SK-MEL-5 (cell line): ENCODE results near the gene PRMT2. TPM values are rescaled to one million over a fixed set of nuclear protein-coding genes. Genes with fewer than 3 reads are reported as not detected.

Experiments
- total RNA-seq: library from RNA; depleted of rRNA; stranded (reverse); fragments of >200 nt; shearing (Covaris generic); gene quantifications from 2 replicates; pipeline ENCODE4 v1.2.3, GENCODE V29; 2014; rRNA removed

PRMT2 gene
- total RNA-seq, 1 experiment from 2014 or later = 119 TPM

Other genes with a start within 250 kb of the PRMT2 start
- gene DIP2A, start 176.8 kb upstream of the PRMT2 start, total RNA-seq = 8.7 and 9.8 TPM in 2 replicates
- gene S100B, start 30.6 kb upstream of the PRMT2 start, total RNA-seq = 359 and 374 TPM in 2 replicates